ENCODE data around the gene AP5M1.

AP5M1 gene

GRCh38 chr14:57291692-57292647 is 23.2 kb downstream of the AP5M1 start:
- Histone ChIP-seq H3K9ac (ENCODE audit: low read length) (no peak overlapping the region), H3K36me3 (ENCODE audit: control insufficient read depth, insufficient read depth, low read length) (peaks cover 29% of the 10 kb centered on the region), H3K4me1 (ENCODE audit: control insufficient read depth, insufficient read depth, low read length) (peaks cover 13% of the 10 kb centered on the region; the same call in 1 of the 2 replicates), H3K4me3 (ENCODE audit: low read depth, low read length) (no peak overlapping the region), H3K27me3 (ENCODE audit: control insufficient read depth, insufficient read depth, low read length) (no peaks in the 10 kb centered on the region), H3K9me3 (ENCODE audit: control insufficient read depth, insufficient read depth, low read depth, low read length) (no peaks in the 10 kb centered on the region), H3K27ac (ENCODE audit: low read depth, low read length) (no peak overlapping the region)

GRCh38 chr14:57293866-57294837 is 25.4 kb downstream of the AP5M1 start:
- Histone ChIP-seq H3K27ac (ENCODE audit: low read depth, low read length) (no peak overlapping the region), H3K36me3 (ENCODE audit: control insufficient read depth, insufficient read depth, low read length) (peaks cover 13% of the 10 kb centered on the region), H3K9ac (ENCODE audit: low read length) (no peak overlapping the region), H3K4me3 (ENCODE audit: low read depth, low read length) (no peak overlapping the region), H3K9me3 (ENCODE audit: control insufficient read depth, insufficient read depth, low read depth, low read length) (no peaks in the 10 kb centered on the region), H3K27me3 (ENCODE audit: control insufficient read depth, insufficient read depth, low read length) (no peaks in the 10 kb centered on the region), H3K4me1 (ENCODE audit: control insufficient read depth, insufficient read depth, low read length) (peaks cover 13% of the 10 kb centered on the region; the same call in 1 of the 2 replicates)

- no peaks in the 10 kb centered on the region for H3K9me3 ChIP-seq (ENCODE audit: control insufficient read depth, insufficient read depth, low read depth, low read length)
- no peak overlapping the region for H3K9ac ChIP-seq (ENCODE audit: low read length)
- H3K4me3 ChIP-seq (ENCODE audit: low read depth, low read length): no peak overlapping the region
- no peaks in the 10 kb centered on the region for H3K27me3 ChIP-seq (ENCODE audit: control insufficient read depth, insufficient read depth, low read length)
- peaks cover 13% of the 10 kb centered on the region; the same call in 1 of the 2 replicates for H3K4me1 ChIP-seq (ENCODE audit: control insufficient read depth, insufficient read depth, low read length)
- H3K27ac ChIP-seq (ENCODE audit: low read depth, low read length): no peak overlapping the region
- H3K36me3 ChIP-seq (ENCODE audit: control insufficient read depth, insufficient read depth, low read length): peaks cover 6% of the 10 kb centered on the region
Observed at GRCh38 chr14:57295239-57295638, 26.5 kb downstream of the AP5M1 start.

GRCh38 chr14:57297852-57298251 is 29.1 kb downstream of the AP5M1 start:
- no peak overlapping the region for H3K9ac ChIP-seq (ENCODE audit: low read length)

GRCh38 chr14:57299511-57299910 is 30.7 kb downstream of the AP5M1 start:
- Histone ChIP-seq H3K4me1 (ENCODE audit: control insufficient read depth, insufficient read depth, low read length) (no peaks in the 10 kb centered on the region), H3K27me3 (ENCODE audit: control insufficient read depth, insufficient read depth, low read length) (no peaks in the 10 kb centered on the region), H3K27ac (ENCODE audit: low read depth, low read length) (no peak overlapping the region), H3K9me3 (ENCODE audit: control insufficient read depth, insufficient read depth, low read depth, low read length) (no peaks in the 10 kb centered on the region), H3K9ac (ENCODE audit: low read length) (no peak overlapping the region), H3K4me3 (ENCODE audit: low read depth, low read length) (no peak overlapping the region), H3K36me3 (ENCODE audit: control insufficient read depth, insufficient read depth, low read length) (no peaks in the 10 kb centered on the region)

More at GRCh38 chr14:57297852-57298251, 29.1 kb downstream of the AP5M1 start:
- H3K36me3 ChIP-seq (ENCODE audit: control insufficient read depth, insufficient read depth, low read length): no peaks in the 10 kb centered on the region
- no peak overlapping the region for H3K4me3 ChIP-seq (ENCODE audit: low read depth, low read length)
- no peaks in the 10 kb centered on the region for H3K9me3 ChIP-seq (ENCODE audit: control insufficient read depth, insufficient read depth, low read depth, low read length)
- no peak overlapping the region for H3K27ac ChIP-seq (ENCODE audit: low read depth, low read length)
- no peaks in the 10 kb centered on the region for H3K27me3 ChIP-seq (ENCODE audit: control insufficient read depth, insufficient read depth, low read length)
- 0 out of 2 replicates have a peak, but pooled peaks cover 2% of the 10 kb centered on the region for H3K4me1 ChIP-seq (ENCODE audit: control insufficient read depth, insufficient read depth, low read length)

GRCh38 chr14:57302883-57303282 is 34.1 kb downstream of the AP5M1 start:
- H3K36me3 ChIP-seq (ENCODE audit: control insufficient read depth, insufficient read depth, low read length): no peaks in the 10 kb centered on the region
- no peaks in the 10 kb centered on the region for H3K27me3 ChIP-seq (ENCODE audit: control insufficient read depth, insufficient read depth, low read length)
- no peak overlapping the region for H3K27ac ChIP-seq (ENCODE audit: low read depth, low read length)
- H3K9ac ChIP-seq (ENCODE audit: low read length): no peak overlapping the region
- H3K4me3 ChIP-seq (ENCODE audit: low read depth, low read length): no peak overlapping the region
- H3K4me1 ChIP-seq (ENCODE audit: control insufficient read depth, insufficient read depth, low read length): peaks cover 8% of the 10 kb centered on the region
- H3K9me3 ChIP-seq (ENCODE audit: control insufficient read depth, insufficient read depth, low read depth, low read length): no peaks in the 10 kb centered on the region

GRCh38 chr14:57314396-57315089 is 45.8 kb downstream of the AP5M1 start:
- H3K4me1 ChIP-seq (ENCODE audit: control insufficient read depth, insufficient read depth, low read length): no peaks in the 10 kb centered on the region
- no peaks in the 10 kb centered on the region for H3K27me3 ChIP-seq (ENCODE audit: control insufficient read depth, insufficient read depth, low read length)
- H3K27ac ChIP-seq (ENCODE audit: low read depth, low read length): no peak overlapping the region
- H3K9me3 ChIP-seq (ENCODE audit: control insufficient read depth, insufficient read depth, low read depth, low read length): no peaks in the 10 kb centered on the region; the same call in 1 of the 2 replicates
- H3K9ac ChIP-seq (ENCODE audit: low read length): no peak overlapping the region
- H3K36me3 ChIP-seq (ENCODE audit: control insufficient read depth, insufficient read depth, low read length): no peaks in the 10 kb centered on the region
- H3K4me3 ChIP-seq (ENCODE audit: low read depth, low read length): no peak overlapping the region

GRCh38 chr14:57317248-57317833 is 48.6 kb downstream of the AP5M1 start:
- Histone ChIP-seq H3K4me1 (ENCODE audit: control insufficient read depth, insufficient read depth, low read length) (no peaks in the 10 kb centered on the region), H3K27ac (ENCODE audit: low read depth, low read length) (no peak overlapping the region), H3K4me3 (ENCODE audit: low read depth, low read length) (no peak overlapping the region), H3K9me3 (ENCODE audit: control insufficient read depth, insufficient read depth, low read depth, low read length) (no peaks in the 10 kb centered on the region; the same call in 1 of the 2 replicates), H3K36me3 (ENCODE audit: control insufficient read depth, insufficient read depth, low read length) (no peaks in the 10 kb centered on the region), H3K27me3 (ENCODE audit: control insufficient read depth, insufficient read depth, low read length) (no peaks in the 10 kb centered on the region), H3K9ac (ENCODE audit: low read length) (no peak overlapping the region)

GRCh38 chr14:57319636-57320192 is 50.9 kb downstream of the AP5M1 start:
- H3K27me3 ChIP-seq (ENCODE audit: control insufficient read depth, insufficient read depth, low read length): no peaks in the 10 kb centered on the region
- H3K36me3 ChIP-seq (ENCODE audit: control insufficient read depth, insufficient read depth, low read length): no peaks in the 10 kb centered on the region
- no peak overlapping the region for H3K27ac ChIP-seq (ENCODE audit: low read depth, low read length)

GRCh38 chr14:57323721-57324120 is 55.0 kb downstream of the AP5M1 start:
- H3K36me3 ChIP-seq (ENCODE audit: control insufficient read depth, insufficient read depth, low read length): no peaks in the 10 kb centered on the region

More at GRCh38 chr14:57319636-57320192, 50.9 kb downstream of the AP5M1 start:
- no peak overlapping the region for H3K4me3 ChIP-seq (ENCODE audit: low read depth, low read length)
- H3K9ac ChIP-seq (ENCODE audit: low read length): no peak overlapping the region
- H3K4me1 ChIP-seq (ENCODE audit: control insufficient read depth, insufficient read depth, low read length): no peaks in the 10 kb centered on the region
- no peaks in the 10 kb centered on the region for H3K9me3 ChIP-seq (ENCODE audit: control insufficient read depth, insufficient read depth, low read depth, low read length)

More at GRCh38 chr14:57323721-57324120, 55.0 kb downstream of the AP5M1 start:
- no peaks in the 10 kb centered on the region for H3K4me1 ChIP-seq (ENCODE audit: control insufficient read depth, insufficient read depth, low read length)
- H3K27ac ChIP-seq (ENCODE audit: low read depth, low read length): no peak overlapping the region
- no peak overlapping the region for H3K4me3 ChIP-seq (ENCODE audit: low read depth, low read length)
- no peak overlapping the region for H3K9ac ChIP-seq (ENCODE audit: low read length)
- no peaks in the 10 kb centered on the region for H3K9me3 ChIP-seq (ENCODE audit: control insufficient read depth, insufficient read depth, low read depth, low read length)
- H3K27me3 ChIP-seq (ENCODE audit: control insufficient read depth, insufficient read depth, low read length): no peaks in the 10 kb centered on the region

Data from HUES6 (cell line).